ENCODE measurements around the gene IQCN. TPM values are rescaled to one million over a fixed set of nuclear protein-coding genes. Genes with fewer than 3 reads are reported as not detected.

The IQCN gene
- total and polyA plus RNA-seq, 5 donors from 2014 or later, result 0.03 to 26.5 (median 0.22) TPM; not detected in 1

DNA sequence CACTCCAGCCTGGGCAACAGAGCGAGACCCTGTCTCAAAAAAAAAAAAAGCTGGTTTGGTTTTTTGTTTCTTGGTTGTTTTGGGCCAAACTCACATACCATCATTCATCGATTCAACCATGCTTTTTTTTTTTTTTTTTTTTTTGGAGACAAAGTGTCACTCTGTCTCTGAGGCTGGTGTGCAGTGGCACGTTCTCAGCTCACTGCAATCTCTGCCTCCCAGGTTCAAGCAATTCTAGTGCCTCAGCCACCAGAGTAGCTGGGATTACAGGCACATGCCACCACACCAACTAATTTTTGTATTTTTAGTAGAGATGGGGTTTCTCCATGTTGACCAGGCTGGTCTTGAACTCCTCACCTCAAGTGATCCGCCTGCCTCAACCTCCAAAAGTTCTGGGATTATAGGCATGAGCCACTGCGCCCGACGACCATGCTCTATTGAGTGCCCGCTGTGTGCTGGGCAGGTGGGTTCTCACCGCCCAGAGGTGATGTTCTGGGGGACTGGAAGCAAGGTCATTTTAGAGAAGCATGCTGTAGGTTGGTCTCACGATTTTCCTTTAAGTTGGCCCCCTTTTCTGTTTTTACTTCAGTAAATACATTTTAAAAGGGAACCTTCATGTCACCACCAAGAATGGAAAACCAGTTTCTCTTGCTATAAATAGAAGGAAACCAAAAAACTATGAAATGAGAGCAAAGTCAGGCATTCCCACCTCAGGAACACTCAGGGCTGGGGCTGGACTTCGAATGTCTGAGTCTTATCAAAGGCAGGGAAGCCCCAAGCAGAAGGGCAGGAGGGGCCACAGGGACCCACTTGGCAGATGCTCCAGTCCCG, 15.4 kb upstream of the IQCN start:
- Histone ChIP-seq H3K36me3 (ENCODE audit: control insufficient read depth, insufficient read depth, low read length) (no peaks in the 10 kb centered on the region), H3K27me3 (ENCODE audit: control insufficient read depth, insufficient read depth, low read length) (no peaks in the 10 kb centered on the region), H3K27ac (ENCODE audit: insufficient read depth, low read length, poor library complexity, severe bottlenecking) (peak overlapping the region; percentile 99), H3K4me1 (ENCODE audit: control insufficient read depth, insufficient read depth, low read length, poor library complexity, severe bottlenecking) (peaks cover 64% of the 10 kb centered on the region), H3K4me3 (ENCODE audit: low read depth, low read length) (no peak overlapping the region), H3K9me3 (ENCODE audit: control insufficient read depth in 2 of 2, low read length in 2 of 2) (no peaks in the 10 kb centered on the region)
- DNase-seq (no peak), ATAC-seq (ENCODE audit: low read depth in 2 of 2) (no peak)
- H3K4me3 Mint-ChIP-seq, result peak overlapping the region; percentile 75 to 93 (median 84)
- peaks cover 0 to 2% (median 0%) of the 10 kb centered on the region in 7 donors for H3K9me3 Mint-ChIP-seq
- H3K4me1 Mint-ChIP-seq, result peaks cover 18 to 71% (median 41%) of the 10 kb centered on the region in 4 donors
- H3K27me3 Mint-ChIP-seq, result peaks cover 5% of the 10 kb centered on the region
- no peaks in the 10 kb centered on the region for H3K36me3 Mint-ChIP-seq
- peak overlapping the region; percentile 93 to 100 (median 99) for H3K27ac Mint-ChIP-seq

- no peaks in the 10 kb centered on the region for H3K36me3 ChIP-seq (ENCODE audit: control insufficient read depth, insufficient read depth, low read length)
- H3K27ac ChIP-seq (ENCODE audit: insufficient read depth, low read length, poor library complexity, severe bottlenecking), result no peak overlapping the region
- Mint-ChIP-seq H3K9me3 (peaks cover 0 to 2% (median 0%) of the 10 kb centered on the region in 7 donors), H3K4me3 (peak overlapping the region in 1 of 4 donors; percentile 54), H3K36me3 (no peaks in the 10 kb centered on the region), H3K27me3 (peaks cover 5% of the 10 kb centered on the region), H3K27ac (peak overlapping the region in 1 of 3 donors; percentile 43), H3K4me1 (peaks cover 17 to 64% (median 33%) of the 10 kb centered on the region in 4 donors)
- H3K9me3 ChIP-seq (ENCODE audit: control insufficient read depth in 2 of 2, low read length in 2 of 2), result no peaks in the 10 kb centered on the region
- no peak for ATAC-seq (ENCODE audit: low read depth in 2 of 2)
- no peaks in the 10 kb centered on the region for H3K27me3 ChIP-seq (ENCODE audit: control insufficient read depth, insufficient read depth, low read length)
- DNase-seq, result no peak
- H3K4me3 ChIP-seq (ENCODE audit: low read depth, low read length), result no peak overlapping the region
- H3K4me1 ChIP-seq (ENCODE audit: control insufficient read depth, insufficient read depth, low read length, poor library complexity, severe bottlenecking), result peaks cover 56% of the 10 kb centered on the region
These were observed 13.9 kb upstream of the IQCN start for GRCh38 chr19:18287836-18288772.

GRCh38 chr19:18286973-18287635, 12.9 kb upstream of the IQCN start:
- peaks cover 5% of the 10 kb centered on the region for H3K27me3 Mint-ChIP-seq
- Histone ChIP-seq H3K27me3 (ENCODE audit: control insufficient read depth, insufficient read depth, low read length) (no peaks in the 10 kb centered on the region), H3K27ac (ENCODE audit: insufficient read depth, low read length, poor library complexity, severe bottlenecking) (no peak overlapping the region), H3K36me3 (ENCODE audit: control insufficient read depth, insufficient read depth, low read length) (no peaks in the 10 kb centered on the region), H3K4me3 (ENCODE audit: low read depth, low read length) (no peak overlapping the region), H3K4me1 (ENCODE audit: control insufficient read depth, insufficient read depth, low read length, poor library complexity, severe bottlenecking) (peaks cover 57% of the 10 kb centered on the region), H3K9me3 (ENCODE audit: control insufficient read depth in 2 of 2, low read length in 2 of 2) (no peaks in the 10 kb centered on the region)
- H3K36me3 Mint-ChIP-seq, result no peaks in the 10 kb centered on the region
- peaks cover 14 to 66% (median 36%) of the 10 kb centered on the region in 4 donors for H3K4me1 Mint-ChIP-seq
- H3K4me3 Mint-ChIP-seq, result peak overlapping the region in 2 of 4 donors; percentile 54 to 75
- peaks cover 0 to 2% (median 0%) of the 10 kb centered on the region in 7 donors for H3K9me3 Mint-ChIP-seq
- H3K27ac Mint-ChIP-seq, result peak overlapping the region in 2 of 3 donors; percentile 88 to 95
- no peak for DNase-seq
- no peak for ATAC-seq (ENCODE audit: low read depth in 2 of 2)

DNA sequence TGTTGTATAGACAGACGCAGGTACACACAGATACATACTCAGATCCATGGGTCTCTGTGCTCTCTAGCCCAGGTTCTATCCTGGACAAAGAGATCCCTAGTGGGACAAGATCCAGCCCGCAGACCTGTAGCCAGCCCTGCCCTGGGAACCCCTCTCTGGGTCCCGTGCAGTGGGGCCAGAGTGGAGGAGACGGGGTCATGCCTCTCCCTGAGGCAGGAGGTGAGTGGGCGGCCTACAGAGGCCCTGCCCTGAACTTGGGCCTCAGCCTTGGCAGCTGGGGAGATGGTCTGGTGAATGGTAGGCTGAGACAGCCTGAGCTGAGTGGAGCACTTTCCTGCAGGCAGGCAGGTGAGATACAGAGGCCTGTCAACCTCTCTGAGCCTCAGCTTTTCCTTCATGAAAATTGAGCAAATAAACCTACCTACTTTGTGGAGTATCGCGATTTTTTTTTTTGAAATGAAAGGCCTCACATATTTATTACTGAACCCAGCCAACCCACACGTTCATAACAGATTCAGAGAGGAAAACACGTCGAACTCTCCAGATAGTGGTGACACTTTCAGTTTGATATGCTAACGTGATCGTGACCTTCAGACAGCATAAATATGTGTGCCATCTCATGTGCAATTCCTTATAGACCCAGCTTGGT, 10.6 kb upstream of the IQCN start:
- H3K4me3 ChIP-seq (ENCODE audit: low read depth, low read length), result peak overlapping the region; percentile 57
- H3K27me3 ChIP-seq (ENCODE audit: control insufficient read depth, insufficient read depth, low read length), result no peaks in the 10 kb centered on the region
- H3K4me1 ChIP-seq (ENCODE audit: control insufficient read depth, insufficient read depth, low read length, poor library complexity, severe bottlenecking), result peaks cover 36% of the 10 kb centered on the region
- H3K27me3 Mint-ChIP-seq, result peaks cover 2% of the 10 kb centered on the region
- no peaks in the 10 kb centered on the region for H3K36me3 Mint-ChIP-seq
- DNase-seq, result peak in 2 of 3 donors; percentile 47 to 81
- H3K4me3 Mint-ChIP-seq, result peak overlapping the region; percentile 44 to 77 (median 74)
- peaks cover 0 to 4% (median 2%) of the 10 kb centered on the region in 7 donors for H3K9me3 Mint-ChIP-seq
- peak overlapping the region; percentile 92 to 96 (median 93) for H3K27ac Mint-ChIP-seq
- peak overlapping the region; percentile 79 for H3K27ac ChIP-seq (ENCODE audit: insufficient read depth, low read length, poor library complexity, severe bottlenecking)
- H3K9me3 ChIP-seq (ENCODE audit: control insufficient read depth in 2 of 2, low read length in 2 of 2), result no peaks in the 10 kb centered on the region
- no peaks in the 10 kb centered on the region for H3K36me3 ChIP-seq (ENCODE audit: control insufficient read depth, insufficient read depth, low read length)
- H3K4me1 Mint-ChIP-seq, result peaks cover 6 to 50% (median 26%) of the 10 kb centered on the region in 4 donors
- no peak for ATAC-seq (ENCODE audit: low read depth in 2 of 2)

DNA sequence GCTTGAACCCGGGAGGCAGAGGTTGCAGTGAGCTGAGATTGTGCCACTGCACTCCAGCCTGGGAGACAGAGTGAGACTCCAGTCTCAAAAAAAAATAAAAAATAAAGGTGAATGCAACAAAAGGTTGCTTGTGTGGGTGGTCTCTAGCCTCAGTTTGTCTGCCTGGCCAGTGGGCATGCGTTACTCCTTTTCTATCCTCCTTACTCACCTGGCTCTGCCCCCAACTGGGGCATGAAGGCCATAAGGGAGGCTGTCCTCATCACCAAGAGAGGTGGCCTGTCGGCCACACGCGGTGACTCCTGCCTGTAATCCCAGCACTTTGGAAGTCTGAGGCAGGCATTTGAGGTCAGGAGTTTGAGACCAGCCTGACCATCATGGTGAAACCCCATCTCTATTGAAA, 9.1 kb upstream of the IQCN start:
- peak overlapping the region; percentile 94 to 98 (median 96) for H3K27ac Mint-ChIP-seq
- H3K4me1 Mint-ChIP-seq, result peaks cover 9 to 51% (median 29%) of the 10 kb centered on the region in 4 donors
- ATAC-seq (ENCODE audit: low read depth in 2 of 2), result no peak
- peak overlapping the region in 3 of 4 donors; percentile 75 to 91 (median 86) for H3K4me3 Mint-ChIP-seq
- DNase-seq, result no peak
- H3K4me1 ChIP-seq (ENCODE audit: control insufficient read depth, insufficient read depth, low read length, poor library complexity, severe bottlenecking), result peaks cover 43% of the 10 kb centered on the region
- H3K36me3 ChIP-seq (ENCODE audit: control insufficient read depth, insufficient read depth, low read length), result peaks cover 8% of the 10 kb centered on the region
- H3K27me3 Mint-ChIP-seq, result peaks cover 10% of the 10 kb centered on the region
- no peaks in the 10 kb centered on the region for H3K9me3 ChIP-seq (ENCODE audit: control insufficient read depth in 2 of 2, low read length in 2 of 2)
- no peaks in the 10 kb centered on the region for H3K27me3 ChIP-seq (ENCODE audit: control insufficient read depth, insufficient read depth, low read length)
- H3K4me3 ChIP-seq (ENCODE audit: low read depth, low read length), result no peak overlapping the region
- H3K36me3 Mint-ChIP-seq, result peaks cover 9% of the 10 kb centered on the region
- H3K27ac ChIP-seq (ENCODE audit: insufficient read depth, low read length, poor library complexity, severe bottlenecking), result peak overlapping the region; percentile 99
- peaks cover 0 to 8% (median 2%) of the 10 kb centered on the region in 7 donors for H3K9me3 Mint-ChIP-seq

GRCh38 chr19:18282788-18283141, 8.5 kb upstream of the IQCN start:
- peaks cover 15% of the 10 kb centered on the region for H3K27me3 Mint-ChIP-seq
- Histone ChIP-seq H3K27ac (ENCODE audit: insufficient read depth, low read length, poor library complexity, severe bottlenecking) (peak overlapping the region; percentile 99), H3K27me3 (ENCODE audit: control insufficient read depth, insufficient read depth, low read length) (no peaks in the 10 kb centered on the region), H3K4me1 (ENCODE audit: control insufficient read depth, insufficient read depth, low read length, poor library complexity, severe bottlenecking) (peaks cover 49% of the 10 kb centered on the region), H3K9me3 (ENCODE audit: control insufficient read depth in 2 of 2, low read length in 2 of 2) (no peaks in the 10 kb centered on the region), H3K36me3 (ENCODE audit: control insufficient read depth, insufficient read depth, low read length) (peaks cover 13% of the 10 kb centered on the region), H3K4me3 (ENCODE audit: low read depth, low read length) (peak overlapping the region; percentile 73)
- H3K4me3 Mint-ChIP-seq, result peak overlapping the region; percentile 86 to 98 (median 92)
- H3K36me3 Mint-ChIP-seq, result peaks cover 9% of the 10 kb centered on the region
- peak overlapping the region; percentile 94 to 98 (median 96) for H3K27ac Mint-ChIP-seq
- ATAC-seq (ENCODE audit: low read depth in 2 of 2) (no peak), DNase-seq (peak in 1 of 3 donors; percentile 73)
- H3K4me1 Mint-ChIP-seq, result peaks cover 9 to 55% (median 32%) of the 10 kb centered on the region in 4 donors
- peaks cover 0 to 8% (median 2%) of the 10 kb centered on the region in 7 donors for H3K9me3 Mint-ChIP-seq

Measured in CD4-positive, CD25-positive, alpha-beta regulatory T cell (primary cell).